GM19455 (cell line): ENCODE measurements around the gene RNU4-1.
"Not testable (repeated sequence)": the region's sequence is repeated elsewhere in the genome, so short reads cannot be mapped to it uniquely, and the experiment has no call there.

Experiments used
- ATAC-seq: cut with Tn5 transposase; IDR thresholded peaks from one replicate; pipeline ENCODE4 v1.9.1; 2021; ENCODE audit not compliant: unreplicated experiment

RNU4-1 gene

DNA sequence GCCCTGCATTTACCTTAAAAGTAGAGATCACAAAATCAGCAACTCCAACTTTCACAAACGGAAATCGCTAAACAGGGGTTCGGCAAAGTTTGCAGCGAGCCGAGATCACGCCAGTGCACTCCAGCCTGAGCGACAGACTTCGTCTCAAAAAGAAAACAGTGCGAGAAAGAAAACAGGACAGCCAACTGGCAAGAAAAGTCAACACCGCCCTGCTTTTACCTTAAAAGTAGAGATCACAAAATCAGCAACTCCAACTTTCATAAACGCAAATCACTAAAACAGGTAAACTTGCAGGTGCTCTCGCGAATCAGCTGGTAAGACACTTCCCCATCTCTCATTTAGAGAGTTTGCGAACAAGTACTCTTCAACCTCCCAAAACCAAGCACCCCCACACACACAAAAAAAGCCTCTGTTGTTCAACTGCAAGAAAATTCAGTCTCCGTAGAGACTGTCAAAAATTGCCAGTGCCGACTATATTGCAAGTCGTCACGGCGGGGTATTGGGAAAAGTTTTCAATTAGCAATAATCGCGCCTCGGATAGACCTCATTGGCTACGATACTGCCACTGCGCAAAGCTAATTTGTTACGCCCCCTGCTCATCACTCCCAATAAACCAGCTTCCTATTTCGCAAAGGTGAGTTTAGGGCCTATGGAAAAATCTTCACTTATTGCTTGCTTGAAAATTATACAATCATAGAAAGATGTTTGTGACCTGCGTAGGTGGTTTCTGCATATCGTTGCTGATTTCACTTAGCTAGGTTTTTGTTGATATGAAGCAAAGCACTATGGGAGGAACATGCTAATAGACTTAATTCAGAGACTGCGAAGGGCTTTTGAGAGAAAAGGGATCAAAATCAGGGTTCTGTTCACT lies at the start of gene RNU4-1:
RNU4-1 (minus strand) TSS at position 577 of the 871 bp plus-strand sequence.
- peak; percentile 59 for ATAC-seq

- no peak for ATAC-seq
Observed at GRCh38 chr12:120342175-120343038, 49.4 kb upstream of the RNU4-1 start.

DNA sequence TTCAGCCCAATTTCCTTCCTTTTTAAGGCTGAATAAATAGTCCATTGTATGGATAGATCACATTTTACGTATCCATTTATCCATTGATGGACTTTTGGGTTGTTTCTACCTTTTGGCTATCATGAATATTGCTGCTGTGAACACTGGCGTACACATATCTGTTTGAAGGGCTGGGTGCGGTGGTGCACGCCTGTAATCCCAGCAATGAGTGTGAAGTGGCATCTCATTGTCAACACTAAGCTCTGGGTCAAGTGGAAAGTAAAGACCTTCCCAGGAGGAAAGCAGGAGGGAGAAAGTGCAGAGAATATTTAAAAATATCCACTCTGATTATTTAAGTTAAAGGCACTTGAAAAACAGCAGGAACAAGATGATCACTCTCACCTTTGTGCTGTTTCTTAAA lies 46.2 kb upstream of the RNU4-1 start:
- no peak for ATAC-seq

DNA sequence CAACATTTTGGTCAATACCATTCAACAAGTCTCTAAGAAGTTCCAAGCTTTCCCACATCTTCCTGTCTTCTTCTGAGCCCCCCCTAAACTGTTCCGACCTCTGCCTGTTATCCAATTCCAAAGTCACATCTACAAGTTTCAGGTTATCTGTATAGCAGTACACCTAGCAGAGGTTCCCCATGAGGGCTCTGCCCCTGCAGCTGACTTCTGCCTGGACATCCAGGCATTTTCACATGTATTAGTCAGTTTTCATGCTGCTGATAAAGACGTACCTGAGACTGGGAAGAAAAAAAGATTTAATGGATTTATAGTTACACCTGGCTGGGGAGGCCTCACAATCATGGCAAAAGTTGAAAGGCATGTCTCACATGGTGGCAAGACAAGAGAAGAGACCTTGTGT lies 44.7 kb upstream of the RNU4-1 start:
- no peak for ATAC-seq

DNA sequence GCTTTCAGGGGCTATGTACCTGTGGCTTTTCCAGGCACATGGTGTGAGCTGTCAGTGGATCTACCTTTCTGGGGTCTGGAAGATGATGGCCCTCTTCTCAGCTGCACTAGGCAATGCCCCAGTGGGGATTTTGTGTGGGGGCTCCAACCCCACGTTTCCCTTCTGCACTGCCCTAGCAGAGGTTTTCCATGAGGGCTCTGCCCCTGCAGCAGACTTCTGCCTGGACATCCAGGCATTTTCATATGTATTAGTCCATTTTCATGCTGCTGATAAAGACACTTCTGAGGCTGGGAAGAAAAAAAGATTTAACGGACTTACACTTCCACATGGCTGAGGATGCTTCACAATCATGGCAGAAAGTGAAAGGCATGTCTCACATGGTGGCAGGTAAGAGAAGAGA lies 43.4 kb upstream of the RNU4-1 start:
- not testable (repeated sequence) for ATAC-seq

GRCh38 chr12:120335447-120335846 lies 42.4 kb upstream of the RNU4-1 start:
- not testable (repeated sequence) for ATAC-seq

GRCh38 chr12:120332523-120332922 lies 39.5 kb upstream of the RNU4-1 start:
- no peak for ATAC-seq

- no peak for ATAC-seq
Observed at GRCh38 chr12:120332041-120332440, 39.0 kb upstream of the RNU4-1 start.

GRCh38 chr12:120331390-120331789 lies 38.4 kb upstream of the RNU4-1 start:
- ATAC-seq = no peak

- ATAC-seq = no peak
Observed at GRCh38 chr12:120328228-120328627, 35.2 kb upstream of the RNU4-1 start.

DNA sequence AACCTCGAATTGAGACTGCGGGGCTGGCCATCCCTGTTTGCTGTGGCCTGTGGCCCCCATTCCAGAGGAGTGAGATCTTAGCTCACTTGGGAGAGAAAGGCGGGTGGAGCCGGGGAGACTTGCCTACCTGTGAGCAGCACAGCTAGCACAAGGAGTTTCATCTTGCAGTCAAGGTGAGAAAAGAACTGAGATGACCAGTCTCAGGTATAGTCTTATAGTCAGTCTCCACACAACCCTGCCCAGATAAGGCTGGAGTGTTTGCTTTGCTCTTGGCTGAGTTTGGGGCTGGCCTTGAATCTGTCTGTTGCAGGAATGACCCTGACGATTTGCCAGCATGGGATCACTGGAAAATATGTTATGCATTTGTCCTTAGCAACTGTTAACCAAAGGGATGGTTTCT lies 34.6 kb upstream of the RNU4-1 start, which contains the start of gene PLA2G1B:
PLA2G1B (minus strand) TSS at position 187 of the 400 bp plus-strand sequence; CDS start at position 161, 26 bp downstream.
- ATAC-seq = no peak

- ATAC-seq = no peak
Observed at GRCh38 chr12:120324841-120325417, 31.9 kb upstream of the RNU4-1 start.

GRCh38 chr12:120323772-120324171 lies 30.7 kb upstream of the RNU4-1 start:
- ATAC-seq = no peak

DNA sequence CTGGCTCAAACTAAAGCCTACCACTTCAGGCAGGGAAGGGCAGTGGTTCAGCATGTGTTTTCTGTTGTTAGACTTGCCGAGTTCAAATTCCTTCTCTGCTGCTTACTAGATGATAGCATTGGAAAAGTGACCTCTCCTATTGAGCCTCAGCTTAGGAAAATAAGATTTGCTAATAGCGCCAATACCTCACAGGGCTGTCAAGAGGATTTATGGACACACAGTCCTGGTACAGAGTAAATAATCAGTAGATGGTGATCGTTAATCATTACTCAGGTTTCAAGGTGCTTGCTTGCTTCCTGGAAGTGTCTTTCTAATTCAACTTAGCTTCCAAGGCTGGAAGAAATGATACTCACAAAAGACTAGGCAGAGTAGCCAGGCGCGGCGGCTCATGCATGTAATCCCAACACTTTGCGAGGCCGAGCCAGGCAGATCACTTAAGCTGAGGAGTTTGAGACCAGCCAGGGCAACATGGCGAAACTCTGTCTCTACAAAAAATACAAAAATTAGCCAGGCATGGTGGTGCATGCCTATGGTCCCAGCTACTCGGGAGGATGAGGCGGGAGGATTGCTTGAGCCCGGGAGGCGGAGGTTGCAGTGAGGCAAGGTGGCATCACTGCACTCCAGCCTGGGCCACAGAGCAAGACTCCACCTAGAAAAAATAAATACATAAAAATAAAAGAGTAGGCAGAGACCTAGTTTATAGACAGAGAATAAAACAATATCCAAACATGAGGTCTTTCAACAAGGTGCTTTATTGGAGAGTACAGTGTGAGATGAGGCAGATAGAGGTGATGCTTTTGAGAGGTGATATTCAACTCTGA lies 28.6 kb upstream of the RNU4-1 start:
- ATAC-seq = no peak

DNA sequence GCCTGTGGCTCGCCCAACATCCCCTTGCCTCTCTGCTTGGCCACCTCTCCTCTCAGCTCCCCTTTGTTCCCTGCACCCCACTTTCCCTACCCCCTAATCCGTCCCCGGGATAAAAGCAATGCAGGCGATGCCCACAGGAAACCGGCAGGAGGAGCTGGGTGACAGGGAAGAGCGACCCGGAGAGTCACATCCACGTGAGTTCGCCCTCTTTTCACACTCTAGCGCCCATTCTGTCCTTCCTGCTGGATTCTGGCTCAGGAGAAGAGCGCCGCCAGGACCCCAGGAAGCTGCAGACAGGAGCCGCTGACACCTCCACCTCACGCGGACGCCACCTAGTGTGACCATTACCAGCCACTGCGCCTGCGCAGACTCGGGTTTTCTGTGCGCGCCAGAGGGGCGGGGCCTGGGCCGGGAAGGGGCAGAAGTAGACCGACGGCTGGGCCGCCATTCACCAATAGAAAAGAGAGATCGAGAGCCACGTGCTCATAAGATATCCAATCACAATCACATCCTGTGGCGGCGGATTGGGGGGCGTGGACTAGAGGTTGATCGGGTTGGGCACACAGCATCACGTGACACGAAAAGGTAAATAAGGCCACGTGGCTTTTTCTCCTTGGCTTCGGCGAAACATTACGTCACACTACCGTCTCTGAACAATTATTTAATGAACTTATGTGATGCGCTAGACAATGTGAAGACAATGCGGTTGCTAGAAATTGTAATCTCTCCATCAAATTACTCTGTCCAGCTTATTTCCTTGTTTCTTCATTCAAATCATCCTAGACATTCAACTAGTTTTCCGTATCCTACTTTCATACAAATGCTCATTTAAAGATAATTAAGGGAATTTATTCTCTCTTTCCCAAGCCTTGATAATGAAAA lies 24.4 kb upstream of the RNU4-1 start:
- peak; percentile 97 for ATAC-seq

DNA sequence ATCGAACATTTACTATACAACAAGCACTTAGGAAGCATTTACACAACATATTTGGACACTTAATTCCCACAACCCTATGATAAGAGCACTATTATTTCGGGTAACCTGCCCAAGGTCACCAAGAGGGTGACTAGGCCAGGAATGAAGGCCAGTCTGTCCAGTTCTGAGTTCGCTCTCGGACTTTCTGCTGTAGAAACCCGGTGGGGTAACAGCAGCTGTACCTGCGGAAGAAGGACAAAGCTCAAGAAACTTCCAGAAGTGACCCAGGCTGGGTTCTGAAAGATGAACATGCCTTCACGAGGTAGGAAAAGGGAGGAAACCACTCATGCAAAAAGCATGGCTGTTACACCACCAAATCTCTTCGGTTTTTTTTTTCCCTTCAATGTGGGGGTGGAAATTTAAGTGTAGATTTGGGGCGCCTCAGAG lies 23.8 kb upstream of the RNU4-1 start:
- no peak for ATAC-seq

- no peak for ATAC-seq
Observed at GRCh38 chr12:120314220-120314619, 21.2 kb upstream of the RNU4-1 start.

- ATAC-seq = peak; percentile 92
Observed at GRCh38 chr12:120301962-120302815, 9.2 kb upstream of the RNU4-1 start, which contains the start of gene SIRT4. Gene SIRT4, plus strand, starts transcription at chr12:120302321. Its CDS starts 1,241 bp downstream, at chr12:120303562.

GRCh38 chr12:120292411-120292660 lies 701 bp downstream of the RNU4-1 start:
- peak; percentile 16 for ATAC-seq
